ENCODE results near the gene SERPINE2.

GRCh38 chr2:224078656-224079055 lies 39.6 kb upstream of the SERPINE2 start:
- TF ChIP-seq CTCF (IDR thresholded peaks at IDR 0.05) (no peak), POLR2A (IDR thresholded peaks at IDR 0.05) (no peak)

Data from ovary (tissue), 3 donors.